PC-9 (cell line): ENCODE measurements around the gene ST3GAL2. TPM values are rescaled to one million over a fixed set of nuclear protein-coding genes. Genes with fewer than 3 reads are reported as not detected.

Experiments used
- Bru-seq: library from RNA; stranded (reverse); fragments of 400-500 nt; gene quantifications from one replicate; lab custom pipeline; 2021; lab: Mats Ljungman, UMichigan
- BruChase-seq, 2 experiments: library from RNA; stranded (reverse); fragments of 400-500 nt; gene quantifications; one replicate each; lab custom pipeline; 2021; lab: Mats Ljungman, UMichigan
- BruUV-seq: library from RNA; stranded (reverse); fragments of 400-500 nt; replicated peaks from 2 replicates; lab custom pipeline; 2021; lab: Mats Ljungman, UMichigan
- CTCF ChIA-PET: fragments of 300-600 bp; sonication (Branson Sonifier 250); formaldehyde crosslinking; loops from one replicate; lab custom pipeline; 2022; ENCODE audit warnings: antibody characterized with exemption; lab: Charles Lee
- POLR2A ChIA-PET: fragments of 300-600 bp; sonication (Branson Sonifier 250); formaldehyde crosslinking; loops from one replicate; lab custom pipeline; 2022; ENCODE audit warnings: antibody characterized with exemption; ENCODE audit not compliant: unreplicated experiment; lab: Charles Lee
- DNase-seq, 2 experiments: peaks; one replicate each; pipeline versions ENCODE4 v3.0.0 to v3.0.0-alpha.2; 2015 to 2022; ENCODE audit warnings: mixed read lengths in 1 of 2
- H2AFZ ChIP-seq: fragments of 200-600 bp; sonication (generic); 2 replicates; pipeline ENCODE4 v1.8.1; 2017; ENCODE audit warnings: antibody characterized with exemption
- H3F3A ChIP-seq: fragments of 200-600 bp; sonication (generic); 2 replicates; pipeline ENCODE4 v1.8.1; 2017; ENCODE audit warnings: antibody characterized with exemption, mild to moderate bottlenecking, low read depth; ENCODE audit not compliant: insufficient read depth
- H3K27ac ChIP-seq: fragments of 200-600 bp; sonication (generic); 2 replicates; pipeline ENCODE4 v1.6.1; 2016; ENCODE audit warnings: mixed run types
- H3K27me3 ChIP-seq: fragments of 200-600 bp; sonication (generic); 2 replicates; pipeline ENCODE4 v1.6.1; 2016; ENCODE audit warnings: low read depth, mixed run types; ENCODE audit not compliant: insufficient read depth
- H3K36me3 ChIP-seq: fragments of 200-600 bp; sonication (generic); 2 replicates; pipeline ENCODE4 v1.6.1; 2016; ENCODE audit warnings: low read depth, mixed run types
- H3K4me1 ChIP-seq: fragments of 200-600 bp; sonication (generic); replicated peaks from 2 replicates; pipeline ENCODE4 v1.6.1; 2016; ENCODE audit warnings: mixed run types; ENCODE audit not compliant: insufficient read depth
- H3K4me2 ChIP-seq: fragments of 200-600 bp; sonication (generic); 2 replicates; pipeline ENCODE4 v1.6.1; 2017; ENCODE audit warnings: mixed run types
- H3K4me3 ChIP-seq: fragments of 200-600 bp; sonication (generic); 2 replicates; pipeline ENCODE4 v1.6.1; 2016; ENCODE audit warnings: mixed run types
- H3K79me2 ChIP-seq: fragments of 200-600 bp; sonication (generic); 2 replicates; pipeline ENCODE4 v1.6.1; 2017; ENCODE audit warnings: low read depth, mixed run types
- H3K9me2 ChIP-seq: fragments of 200-600 bp; sonication (generic); 2 replicates; pipeline ENCODE4 v1.8.1; 2017; ENCODE audit warnings: mild to moderate bottlenecking; ENCODE audit not compliant: insufficient read depth
- H3K9me3 ChIP-seq: fragments of 200-600 bp; sonication (generic); 2 replicates; pipeline ENCODE4 v1.8.1; 2016; ENCODE audit warnings: low read depth; ENCODE audit not compliant: insufficient read depth
- H4K20me1 ChIP-seq: fragments of 200-600 bp; sonication (generic); 2 replicates; pipeline ENCODE4 v1.8.1; 2017; ENCODE audit not compliant: insufficient read depth
- EZH2 ChIP-seq: fragments of 200-600 bp; sonication (generic); IDR thresholded peaks from 2 replicates; pipeline ENCODE4 v1.8.0; 2017; ENCODE audit warnings: antibody characterized with exemption, low read depth
- intact Hi-C: fragments of 100-400 bp; cut with micrococcal nuclease; formaldehyde crosslinking; loops from one replicate; pipeline ENCODE4 v1.10.0; 2022; ENCODE audit not compliant: unreplicated experiment
- long read RNA-seq: library from polyadenylated mRNA; stranded (forward); transcript quantifications from one replicate; pipeline ENCODE4 v2.0.0, GENCODE V29; 2022
- total RNA-seq: library from RNA; stranded (reverse); gene quantifications from 2 replicates; pipeline ENCODE4 v1.2.3, GENCODE V29; 2021
- TF ChIP-seq, protein P1 (sequence below): fragments of 200-600 bp; sonication (generic); conservative IDR thresholded peaks from 2 replicates; pipeline ENCODE4 v1.6.1; 2017; ENCODE audit warnings: mixed run types, antibody characterized with exemption, mild to moderate bottlenecking, moderate library complexity

The ST3GAL2 gene, protein sequence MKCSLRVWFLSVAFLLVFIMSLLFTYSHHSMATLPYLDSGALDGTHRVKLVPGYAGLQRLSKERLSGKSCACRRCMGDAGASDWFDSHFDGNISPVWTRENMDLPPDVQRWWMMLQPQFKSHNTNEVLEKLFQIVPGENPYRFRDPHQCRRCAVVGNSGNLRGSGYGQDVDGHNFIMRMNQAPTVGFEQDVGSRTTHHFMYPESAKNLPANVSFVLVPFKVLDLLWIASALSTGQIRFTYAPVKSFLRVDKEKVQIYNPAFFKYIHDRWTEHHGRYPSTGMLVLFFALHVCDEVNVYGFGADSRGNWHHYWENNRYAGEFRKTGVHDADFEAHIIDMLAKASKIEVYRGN
- total RNA-seq = 9.7 and 13.7 TPM in 2 replicates
- percentile 52 among the genes with signal in this experiment for Bru-seq, nascent RNA
- percentile 53 among the genes with signal in this experiment for BruChase-seq, experiment 1, labeled RNA remaining after a 2-hour chase
- percentile 53 among the genes with signal in this experiment for BruChase-seq, experiment 2, labeled RNA remaining after a 6-hour chase
- long read RNA-seq, full-length matches to known transcripts = 2 of 5 reads
- long read RNA-seq, partial matches to known transcripts = 1 of 5 reads
- long read RNA-seq, other reads (novel, unspliced or antisense) = 2 of 5 reads

DNA sequence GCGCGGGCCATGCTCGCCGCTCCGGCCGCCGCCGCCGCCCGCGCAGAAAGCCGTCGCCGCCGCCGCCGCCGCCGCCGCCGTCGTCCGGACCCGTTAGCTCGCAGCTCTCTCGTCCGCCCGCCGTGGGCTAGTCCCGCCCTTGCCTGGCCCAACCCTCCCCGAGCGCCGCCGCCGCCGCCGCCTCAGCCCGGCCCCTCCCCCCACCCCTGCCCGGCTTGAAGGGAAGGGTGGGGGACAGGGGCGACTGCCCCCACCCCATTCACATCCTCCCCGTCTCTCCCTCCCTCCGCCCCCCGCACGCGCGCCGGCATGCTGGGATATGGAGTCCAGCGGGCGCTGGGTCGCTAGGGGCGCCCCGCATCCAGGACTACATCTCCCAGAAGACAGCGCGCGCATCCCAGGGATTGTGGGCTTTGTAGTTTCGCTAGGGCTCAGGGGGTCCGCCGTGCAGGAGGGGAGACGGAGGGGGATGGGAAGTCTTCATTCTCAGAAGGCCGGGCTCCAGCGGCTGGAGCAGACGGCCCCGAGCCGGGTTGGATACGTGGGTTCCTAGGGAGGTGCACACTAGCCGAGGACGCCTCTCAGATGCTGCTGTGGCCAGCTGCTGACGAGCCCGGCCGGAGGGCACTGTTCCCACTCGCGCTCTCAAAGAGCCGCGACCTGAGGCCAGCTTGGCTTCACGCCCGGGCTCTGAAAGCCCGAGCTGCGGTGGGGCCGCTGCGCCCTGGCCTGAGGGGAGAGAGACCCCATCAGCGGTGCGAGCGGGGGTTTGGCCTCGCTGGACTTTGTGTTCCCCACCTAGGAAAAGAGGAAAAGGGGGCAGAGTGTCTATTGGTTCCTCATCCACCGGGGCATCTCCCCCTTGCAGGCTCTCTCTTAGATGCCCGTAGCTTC, at the start of gene ST3GAL2:
Gene ST3GAL2 (minus strand): TSS at position 132 of the 894 bp plus-strand sequence. CDS start 40,570 bp downstream, outside the sequence.
- intact Hi-C loops = loop anchor here (1.0 to 2.0 kb wide), 2 partner anchors 16 to 58 kb away; partner anchors contain the start of gene FCSK
- CTCF ChIA-PET = no interaction called here
- H3K9me2 ChIP-seq = no peaks in the 10 kb centered on the region
- H3K36me3 ChIP-seq = no peaks in the 10 kb centered on the region
- H3K4me3 ChIP-seq = peak within 1 kb of the TSS; percentile 55
- H3K9me3 ChIP-seq = no peaks in the 10 kb centered on the region
- H3K27ac ChIP-seq = no peak within 1 kb of the TSS
- H3F3A ChIP-seq = no peaks in the 10 kb centered on the region
- no peaks in the 10 kb centered on the region for H3K27me3 ChIP-seq
- 0 out of 2 replicates have a peak, but pooled peaks cover 6% of the 10 kb centered on the region for H3K4me1 ChIP-seq
- no peak for TF ChIP-seq EZH2
- TF ChIP-seq, protein P1, sequence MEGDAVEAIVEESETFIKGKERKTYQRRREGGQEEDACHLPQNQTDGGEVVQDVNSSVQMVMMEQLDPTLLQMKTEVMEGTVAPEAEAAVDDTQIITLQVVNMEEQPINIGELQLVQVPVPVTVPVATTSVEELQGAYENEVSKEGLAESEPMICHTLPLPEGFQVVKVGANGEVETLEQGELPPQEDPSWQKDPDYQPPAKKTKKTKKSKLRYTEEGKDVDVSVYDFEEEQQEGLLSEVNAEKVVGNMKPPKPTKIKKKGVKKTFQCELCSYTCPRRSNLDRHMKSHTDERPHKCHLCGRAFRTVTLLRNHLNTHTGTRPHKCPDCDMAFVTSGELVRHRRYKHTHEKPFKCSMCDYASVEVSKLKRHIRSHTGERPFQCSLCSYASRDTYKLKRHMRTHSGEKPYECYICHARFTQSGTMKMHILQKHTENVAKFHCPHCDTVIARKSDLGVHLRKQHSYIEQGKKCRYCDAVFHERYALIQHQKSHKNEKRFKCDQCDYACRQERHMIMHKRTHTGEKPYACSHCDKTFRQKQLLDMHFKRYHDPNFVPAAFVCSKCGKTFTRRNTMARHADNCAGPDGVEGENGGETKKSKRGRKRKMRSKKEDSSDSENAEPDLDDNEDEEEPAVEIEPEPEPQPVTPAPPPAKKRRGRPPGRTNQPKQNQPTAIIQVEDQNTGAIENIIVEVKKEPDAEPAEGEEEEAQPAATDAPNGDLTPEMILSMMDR = no peak
- POLR2A ChIA-PET = no interaction called here
- DNase-seq = peak; percentile 55 to 86
- H4K20me1 ChIP-seq = no peaks in the 10 kb centered on the region
- H3K79me2 ChIP-seq = no peaks in the 10 kb centered on the region
- H3K4me2 ChIP-seq = peak within 1 kb of the TSS; percentile 79
- no TSS peak for BruUV-seq
- peak within 1 kb of the TSS; percentile 74 for H2AFZ ChIP-seq

DNA sequence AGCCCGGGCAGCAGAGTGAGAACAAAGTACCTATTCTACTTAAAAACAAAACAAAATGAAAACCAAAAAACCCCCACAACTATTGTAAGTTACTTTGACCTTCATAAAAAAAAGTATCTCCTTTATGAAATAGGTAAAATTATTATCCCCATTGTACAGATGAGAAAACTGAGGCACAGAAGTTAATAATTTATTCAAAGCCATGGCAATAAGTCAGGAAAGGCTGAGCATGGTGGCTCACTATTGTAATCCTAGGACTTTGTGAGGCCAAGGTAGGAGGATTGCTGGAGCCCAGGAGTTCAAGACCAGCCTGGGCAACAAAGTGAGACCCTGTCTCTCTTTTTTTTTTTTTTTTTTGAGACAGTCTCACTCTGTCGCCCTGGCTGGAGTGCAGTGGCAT, 46.0 kb upstream of the ST3GAL2 start:
- no TSS peak for BruUV-seq
- no peak overlapping the region for H3K4me3 ChIP-seq
- CTCF ChIA-PET = no interaction called here

More for the DNA sequence above, 46.0 kb upstream of the ST3GAL2 start:
- H3K9me3 ChIP-seq = no peaks in the 10 kb centered on the region
- H3K4me2 ChIP-seq = no peak overlapping the region
- no peaks in the 10 kb centered on the region for H4K20me1 ChIP-seq
- H3K27me3 ChIP-seq = no peaks in the 10 kb centered on the region
- intact Hi-C loops = no loop called here
- peaks cover 28% of the 10 kb centered on the region for H3F3A ChIP-seq
- TF ChIP-seq EZH2 = no peak
- TF ChIP-seq, protein P1 = no peak
- DNase-seq = no peak
- no peaks in the 10 kb centered on the region for H3K9me2 ChIP-seq
- peaks cover 18% of the 10 kb centered on the region for H3K4me1 ChIP-seq
- H2AFZ ChIP-seq = no peak overlapping the region
- POLR2A ChIA-PET = no interaction called here
- H3K36me3 ChIP-seq = 0 out of 2 replicates have a peak, but pooled peaks cover 8% of the 10 kb centered on the region
- no peaks in the 10 kb centered on the region for H3K79me2 ChIP-seq
- no peak overlapping the region for H3K27ac ChIP-seq
